ENCODE results near the gene ID3. TPM values are rescaled to one million over a fixed set of nuclear protein-coding genes. Genes with fewer than 3 reads are reported as not detected.

ID3 gene
- total RNA-seq, 1 donor from 2014 or later, result 1,094 TPM

GRCh38 chr1:23530087-23530746, 29.1 kb downstream of the ID3 start:
- H3K27me3 ChIP-seq, result no peaks in the 10 kb centered on the region
- DNase-seq (ENCODE audit: low spot score in 2 of 2), result no peak

DNA sequence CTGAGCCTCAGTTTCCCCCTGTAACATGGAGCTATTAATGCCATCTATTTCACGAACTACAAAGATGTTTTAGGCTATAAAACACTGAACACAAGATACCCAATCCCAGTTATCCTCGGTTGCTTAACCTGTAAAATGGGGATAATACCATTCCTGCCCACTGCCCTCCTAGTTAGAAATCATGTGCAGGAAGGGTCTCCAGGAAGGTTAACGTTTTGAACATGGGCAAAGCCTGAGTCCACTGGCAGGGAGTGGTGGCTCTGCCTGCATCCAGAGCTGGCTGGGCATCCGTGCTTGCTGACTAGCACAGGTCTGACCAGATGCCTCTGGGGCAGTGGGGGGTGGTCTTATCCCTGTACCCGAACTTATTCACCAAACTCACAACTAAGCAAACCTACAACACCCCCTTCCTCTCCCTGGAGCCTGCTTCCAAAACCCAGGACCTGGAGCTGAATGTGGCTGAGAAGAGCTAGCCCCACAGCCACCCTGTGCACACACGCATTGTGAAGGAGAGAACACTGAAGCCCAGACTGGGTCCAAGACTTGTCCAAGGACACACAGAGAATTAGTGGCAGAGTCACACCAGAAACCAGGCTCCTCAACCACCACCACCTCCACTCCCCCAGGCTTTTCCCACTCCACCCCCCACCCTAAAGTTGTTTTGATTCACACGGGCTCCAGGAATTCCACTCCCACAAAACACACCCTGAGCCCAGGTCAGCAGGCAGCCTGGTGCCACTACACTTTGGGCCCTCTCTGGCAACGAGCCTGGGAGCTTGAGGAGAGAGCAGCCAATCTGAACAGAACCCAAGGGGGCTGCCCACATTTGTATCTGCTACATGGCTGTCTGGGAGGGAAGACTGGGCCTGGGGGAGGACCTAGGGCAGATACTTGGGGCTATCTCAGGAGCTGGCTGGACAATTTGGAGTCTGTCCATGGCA, 29.9 kb downstream of the ID3 start:
- Histone ChIP-seq H3K4me1 (peaks cover 8 to 14% of the 10 kb centered on the region in 2 donors), H3K36me3 (no peaks in the 10 kb centered on the region), H3K27me3 (no peaks in the 10 kb centered on the region), H3K4me3 (no peak overlapping the region), H3K27ac (no peak overlapping the region), H3K9me3 (no peaks in the 10 kb centered on the region)
- intact Hi-C loops (cut with DNase I), result loop anchor here (2.0 kb wide), 1 partner anchor 45 kb away; the partner anchor contains the start of gene ASAP3
- DNase-seq (ENCODE audit: low spot score in 2 of 2), result no peak
- TF ChIP-seq, protein P1, sequence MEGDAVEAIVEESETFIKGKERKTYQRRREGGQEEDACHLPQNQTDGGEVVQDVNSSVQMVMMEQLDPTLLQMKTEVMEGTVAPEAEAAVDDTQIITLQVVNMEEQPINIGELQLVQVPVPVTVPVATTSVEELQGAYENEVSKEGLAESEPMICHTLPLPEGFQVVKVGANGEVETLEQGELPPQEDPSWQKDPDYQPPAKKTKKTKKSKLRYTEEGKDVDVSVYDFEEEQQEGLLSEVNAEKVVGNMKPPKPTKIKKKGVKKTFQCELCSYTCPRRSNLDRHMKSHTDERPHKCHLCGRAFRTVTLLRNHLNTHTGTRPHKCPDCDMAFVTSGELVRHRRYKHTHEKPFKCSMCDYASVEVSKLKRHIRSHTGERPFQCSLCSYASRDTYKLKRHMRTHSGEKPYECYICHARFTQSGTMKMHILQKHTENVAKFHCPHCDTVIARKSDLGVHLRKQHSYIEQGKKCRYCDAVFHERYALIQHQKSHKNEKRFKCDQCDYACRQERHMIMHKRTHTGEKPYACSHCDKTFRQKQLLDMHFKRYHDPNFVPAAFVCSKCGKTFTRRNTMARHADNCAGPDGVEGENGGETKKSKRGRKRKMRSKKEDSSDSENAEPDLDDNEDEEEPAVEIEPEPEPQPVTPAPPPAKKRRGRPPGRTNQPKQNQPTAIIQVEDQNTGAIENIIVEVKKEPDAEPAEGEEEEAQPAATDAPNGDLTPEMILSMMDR (IDR thresholded peaks at IDR 0.05), result no peak

More at GRCh38 chr1:23530087-23530746, 29.1 kb downstream of the ID3 start:
- H3K9me3 ChIP-seq, result no peaks in the 10 kb centered on the region
- no peaks in the 10 kb centered on the region for H3K36me3 ChIP-seq
- H3K4me1 ChIP-seq, result peaks cover 8 to 14% of the 10 kb centered on the region in 2 donors
- peak overlapping the region; percentile 34 to 76 for H3K4me3 ChIP-seq
- intact Hi-C loops (cut with DNase I), result loop anchor here (2.0 kb wide), 1 partner anchor 45 kb away; the partner anchor contains the start of gene ASAP3
- H3K27ac ChIP-seq, result no peak overlapping the region
- TF ChIP-seq, protein P1 (IDR thresholded peaks at IDR 0.05), result no peak

DNA sequence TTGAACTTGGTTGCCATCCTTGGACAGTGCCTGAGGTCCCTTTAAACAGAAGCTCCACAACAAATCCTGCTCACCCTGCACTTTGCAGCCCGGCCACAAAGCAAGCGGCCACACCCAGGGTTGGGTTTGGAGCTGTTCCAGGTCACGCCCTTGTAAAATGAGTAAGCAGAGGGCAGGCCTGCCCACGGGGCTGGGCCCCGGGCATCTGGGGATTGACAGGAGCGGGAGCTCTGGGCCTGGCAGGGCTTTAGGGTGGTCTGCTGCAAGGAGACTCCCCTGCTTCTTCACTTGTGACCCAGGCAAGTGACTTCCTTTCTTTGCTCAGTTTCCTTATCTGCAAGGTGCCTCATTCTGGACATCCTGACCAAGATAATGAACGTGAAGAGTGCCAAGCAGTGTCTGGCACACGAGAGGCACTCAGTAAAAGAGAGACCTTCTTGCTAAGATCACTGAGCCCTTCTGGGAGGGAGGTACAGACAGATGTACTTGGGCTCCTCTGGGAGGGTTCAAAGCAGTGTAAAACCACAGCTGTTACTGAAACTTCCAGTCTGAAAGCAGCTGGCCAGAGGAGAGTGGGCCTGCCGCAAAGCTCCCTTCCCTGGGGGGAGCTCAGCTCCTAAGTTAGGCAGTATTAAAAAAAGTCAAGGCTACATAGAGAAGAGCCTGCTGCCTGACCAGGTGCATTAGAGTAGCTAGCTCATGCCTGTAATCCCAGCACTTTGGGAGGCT, 30.9 kb downstream of the ID3 start:
- peak; percentile 39 to 83 for DNase-seq (ENCODE audit: low spot score in 2 of 2)
- no peak overlapping the region for H3K27ac ChIP-seq
- TF ChIP-seq, protein P1 (IDR thresholded peaks at IDR 0.05), result no peak
- no peaks in the 10 kb centered on the region for H3K36me3 ChIP-seq
- intact Hi-C loops (cut with DNase I), result no loop called here
- no peak overlapping the region for H3K4me3 ChIP-seq
- no peaks in the 10 kb centered on the region for H3K9me3 ChIP-seq
- peaks cover 8 to 14% of the 10 kb centered on the region in 2 donors for H3K4me1 ChIP-seq
- H3K27me3 ChIP-seq, result no peaks in the 10 kb centered on the region

DNA sequence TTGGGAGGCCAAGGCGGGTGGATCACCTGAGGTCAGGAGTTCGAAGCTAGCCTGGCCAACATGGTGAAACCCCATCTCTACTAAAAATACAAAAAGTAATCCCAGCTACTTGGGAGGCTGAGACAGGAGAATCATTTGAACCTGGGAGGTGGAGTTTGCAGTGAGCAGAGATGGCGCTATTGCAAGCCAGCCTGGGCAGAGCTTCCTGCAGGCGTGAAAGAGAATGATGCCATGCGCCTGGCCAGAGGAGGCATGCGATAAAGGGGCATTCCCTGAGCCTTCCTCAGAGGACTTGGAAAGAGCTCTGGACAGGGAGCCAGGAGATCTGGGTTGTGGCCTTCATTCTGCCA, 31.4 kb downstream of the ID3 start:
- intact Hi-C loops (cut with DNase I), result no loop called here
- H3K4me3 ChIP-seq, result no peak overlapping the region
- H3K27ac ChIP-seq, result no peak overlapping the region
- H3K4me1 ChIP-seq, result peaks cover 8 to 14% of the 10 kb centered on the region in 2 donors
- no peaks in the 10 kb centered on the region for H3K36me3 ChIP-seq
- no peaks in the 10 kb centered on the region for H3K9me3 ChIP-seq
- no peaks in the 10 kb centered on the region for H3K27me3 ChIP-seq
- DNase-seq (ENCODE audit: low spot score in 2 of 2), result no peak
- TF ChIP-seq, protein P1 (IDR thresholded peaks at IDR 0.05), result no peak

- Histone ChIP-seq H3K27ac (no peak overlapping the region), H3K9me3 (no peaks in the 10 kb centered on the region), H3K4me1 (peaks cover 8 to 14% of the 10 kb centered on the region in 2 donors), H3K36me3 (no peaks in the 10 kb centered on the region), H3K4me3 (no peak overlapping the region), H3K27me3 (no peaks in the 10 kb centered on the region)
- no peak for DNase-seq (ENCODE audit: low spot score in 2 of 2)
- intact Hi-C loops (cut with DNase I), result no loop called here
- TF ChIP-seq, protein P1 (IDR thresholded peaks at IDR 0.05), result no peak
Measured at GRCh38 chr1:23527366-23527765, 31.9 kb downstream of the ID3 start.
